ENCODE measurements around the gene RNU1-3. TPM values are rescaled to one million over a fixed set of nuclear protein-coding genes. Genes with fewer than 3 reads are reported as not detected.
"Not testable (repeated sequence)": the region's sequence is repeated elsewhere in the genome, so short reads cannot be mapped to it uniquely, and the experiment has no call there.

Gene RNU1-3
- total RNA-seq, 1 donor from 2014 or later = 1,358 TPM

DNA sequence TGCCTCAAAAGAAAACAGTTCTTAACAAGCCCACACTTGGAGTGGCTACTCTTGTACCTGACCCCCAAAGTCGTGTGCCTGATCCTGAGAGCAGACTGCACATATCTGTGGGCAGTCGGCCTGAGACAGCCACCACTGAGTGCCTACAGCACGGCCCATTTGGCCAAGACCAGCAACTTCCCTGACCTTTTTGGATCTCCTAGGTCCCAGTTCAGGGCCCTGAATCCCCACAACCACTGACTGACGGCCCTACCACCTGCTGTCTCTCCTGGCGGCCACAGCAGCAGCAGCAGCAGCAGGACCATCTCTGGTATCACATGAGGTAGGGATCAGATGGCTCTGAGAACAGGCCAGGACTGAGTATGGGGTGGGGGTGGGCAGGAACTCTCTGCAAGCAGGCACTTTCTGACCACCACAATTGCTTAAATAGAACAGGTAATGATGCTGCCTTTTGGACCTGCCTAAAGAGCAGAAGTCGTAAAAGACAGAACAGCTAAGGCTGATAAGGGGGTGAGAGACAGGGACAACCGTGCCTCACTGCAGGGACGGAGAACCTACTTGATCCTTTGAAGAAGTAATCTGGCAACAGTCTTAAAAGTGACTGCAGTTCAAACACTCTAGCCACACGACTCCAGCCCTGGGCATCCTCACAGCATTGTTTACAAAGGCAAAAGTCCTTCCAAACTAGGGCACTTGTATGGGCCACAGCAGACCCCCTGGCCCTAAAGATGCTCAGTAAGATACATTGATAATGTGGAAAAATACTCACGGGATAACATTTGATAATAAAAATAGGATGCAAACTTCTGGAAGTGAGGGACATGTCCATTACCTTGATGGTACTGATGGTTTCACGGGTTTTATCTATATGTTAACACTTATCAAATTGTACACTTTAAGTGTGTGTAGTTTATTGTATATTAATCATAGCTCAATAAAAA is 27.4 kb downstream of the RNU1-3 start:
- peak; percentile 11 for DNase-seq (ENCODE audit: low spot score)

DNA sequence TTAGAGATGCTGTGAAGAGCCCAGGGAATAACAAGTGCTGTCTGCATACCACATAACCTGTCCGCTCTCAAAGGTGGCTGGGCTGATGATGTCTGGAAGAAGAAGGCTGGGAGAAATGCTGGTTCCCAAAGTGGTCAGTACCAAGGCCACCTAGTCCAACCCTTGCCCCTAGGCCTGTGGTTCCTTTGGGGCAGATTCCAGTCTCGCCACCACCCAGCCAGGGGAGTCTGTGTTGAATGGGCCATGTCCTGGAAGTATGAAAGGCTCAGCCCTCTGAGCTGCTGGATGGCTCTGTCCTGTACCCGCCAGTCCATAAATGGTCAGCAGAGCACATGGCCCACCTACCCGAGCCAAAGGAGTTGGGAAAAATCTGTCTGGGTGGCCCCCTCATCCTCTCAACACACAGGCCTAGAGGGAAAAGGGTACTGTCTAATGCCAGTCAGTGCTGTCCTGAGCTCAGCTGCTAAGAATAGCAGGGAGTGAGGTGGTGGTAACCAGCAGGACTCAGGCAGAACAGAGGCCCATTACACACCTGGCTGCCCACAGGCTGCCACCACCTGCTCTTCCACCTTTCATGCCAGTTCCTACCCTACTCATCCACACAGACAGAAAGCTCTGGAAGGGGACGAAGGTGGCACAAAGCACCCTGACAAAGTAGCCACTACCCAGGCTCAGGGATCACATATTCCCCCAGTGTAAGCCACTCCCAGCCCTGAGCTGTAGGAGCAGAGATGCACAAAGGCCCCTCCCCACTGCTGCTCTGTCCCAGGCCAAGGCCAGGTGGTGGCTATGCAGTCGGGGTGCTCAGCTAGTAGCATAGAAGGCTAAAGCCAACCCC is 28.6 kb downstream of the RNU1-3 start:
- not testable (repeated sequence) for DNase-seq (ENCODE audit: low spot score)

DNA sequence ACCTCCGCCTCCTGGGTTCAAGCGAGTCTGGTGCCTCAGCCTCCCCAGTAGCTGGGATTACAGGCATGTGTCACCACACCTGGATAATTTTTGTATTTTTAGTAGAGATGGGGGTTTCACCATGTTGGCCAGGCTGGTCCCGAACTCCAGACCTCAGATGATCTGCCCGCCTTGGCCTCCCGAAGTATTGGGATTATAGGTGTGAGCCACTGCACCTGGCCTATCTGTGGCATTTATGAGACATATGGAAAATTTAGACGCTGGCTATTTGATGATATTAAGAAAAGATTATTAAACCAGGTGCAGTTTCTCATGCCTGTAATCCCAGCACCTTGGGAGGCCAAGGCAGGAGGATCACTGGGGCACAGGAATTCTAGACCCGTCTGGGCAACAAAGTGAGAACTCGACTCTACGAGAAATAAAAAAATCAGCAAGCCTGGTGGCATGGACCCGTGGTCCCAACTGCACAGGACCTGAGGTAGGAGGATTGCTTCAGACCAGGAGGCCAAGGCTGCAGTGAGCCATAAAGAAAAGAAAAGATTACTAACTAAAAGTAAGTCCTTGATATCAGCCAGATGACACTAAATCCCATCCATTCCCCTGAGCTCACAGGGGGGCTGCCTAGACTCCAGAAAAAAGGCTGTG is 30.1 kb downstream of the RNU1-3 start:
- DNase-seq (ENCODE audit: low spot score) = not testable (repeated sequence)

DNA sequence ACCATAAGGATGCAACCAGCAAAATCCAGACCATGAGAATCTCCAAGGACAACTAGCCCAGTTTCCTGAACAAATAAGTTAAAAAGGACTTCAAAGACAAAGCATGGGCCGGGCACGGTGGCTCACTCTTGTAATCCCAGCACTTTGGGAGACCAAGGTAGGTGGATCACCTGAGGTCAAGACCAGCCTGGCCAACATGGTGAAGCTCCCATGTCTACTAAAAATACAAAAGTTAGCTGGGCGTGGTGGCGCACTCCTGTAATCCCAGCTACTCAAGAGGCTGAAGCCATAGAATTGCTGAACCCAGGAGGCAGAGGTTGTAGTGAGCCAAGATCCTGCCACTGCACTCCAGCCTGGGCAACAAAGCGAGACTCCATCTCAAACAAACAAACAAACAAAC is 30.8 kb downstream of the RNU1-3 start:
- not testable (repeated sequence) for DNase-seq (ENCODE audit: low spot score)

DNA sequence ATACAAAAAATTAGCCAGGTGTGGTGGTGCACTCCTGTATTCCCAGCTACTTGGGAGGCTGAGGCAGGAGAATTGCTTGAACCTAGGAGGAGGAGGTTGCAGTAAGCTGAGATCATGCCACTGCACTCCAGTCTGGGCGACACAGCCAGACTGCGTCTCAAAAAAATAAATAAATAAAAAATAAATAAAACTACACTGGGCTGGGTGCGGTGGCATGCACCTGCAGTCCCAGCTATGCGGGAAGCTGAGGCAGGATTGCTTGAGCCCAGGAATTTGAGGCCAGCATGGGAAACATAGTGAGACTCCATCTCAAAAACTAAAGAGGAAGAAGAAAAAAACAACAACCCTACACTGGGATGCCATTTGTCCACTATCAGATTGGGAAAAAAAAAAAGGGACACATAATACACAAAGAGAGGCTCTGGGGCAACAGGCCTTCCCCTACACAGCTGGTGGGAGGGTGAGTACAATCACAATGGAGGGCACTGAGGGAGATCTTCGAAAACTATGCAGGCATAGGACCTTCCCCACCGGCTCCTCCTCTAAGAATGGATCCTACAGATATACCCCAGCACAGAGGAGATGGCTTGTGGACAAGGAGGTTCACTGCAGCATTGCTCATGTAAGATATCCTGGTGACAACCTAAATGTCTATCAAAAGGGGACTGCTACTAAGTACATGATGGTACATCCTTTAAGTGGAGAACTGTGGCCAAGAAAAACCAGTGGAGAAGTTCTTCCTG is 33.0 kb downstream of the RNU1-3 start:
- DNase-seq (ENCODE audit: low spot score) = peak; percentile 9

DNA sequence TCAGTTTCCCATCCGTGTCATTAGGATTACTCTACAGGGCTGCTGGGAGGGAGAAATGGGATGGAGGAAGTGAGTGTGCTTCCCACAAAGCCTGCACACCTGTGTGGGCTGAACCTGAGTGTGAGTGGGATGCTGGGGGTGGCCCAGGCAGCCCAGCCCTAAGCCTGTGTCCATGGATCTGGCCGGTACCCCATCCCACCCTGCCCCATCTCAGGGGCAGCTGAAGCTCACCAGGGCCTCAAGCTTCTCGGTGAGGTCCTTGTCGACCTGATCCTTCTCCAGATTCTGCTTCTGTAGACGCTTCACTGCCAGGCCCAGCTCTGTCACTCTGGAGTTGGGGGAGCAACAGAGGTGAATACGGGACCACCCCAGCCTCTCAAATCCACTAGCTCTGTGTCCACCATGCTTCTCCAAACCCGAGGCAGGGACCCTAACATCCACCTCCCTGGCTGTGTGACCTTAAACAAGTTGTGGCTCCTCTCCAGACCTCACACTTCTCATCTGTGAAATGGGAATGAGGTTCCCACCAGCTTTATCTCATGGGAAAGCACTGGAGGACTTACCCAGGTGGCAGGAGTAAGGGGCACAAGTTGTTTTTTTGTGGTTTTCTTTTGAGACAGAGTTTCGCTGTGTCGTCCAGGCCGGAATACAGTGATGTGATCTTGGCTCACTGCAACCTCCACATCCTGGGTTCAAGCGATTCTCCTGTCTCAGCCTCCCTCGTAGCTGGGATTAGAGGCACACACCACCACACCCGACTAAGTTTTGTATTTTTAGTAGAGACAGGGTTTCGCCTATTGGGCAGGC is 34.5 kb downstream of the RNU1-3 start:
- not testable (repeated sequence) for DNase-seq (ENCODE audit: low spot score)

DNA sequence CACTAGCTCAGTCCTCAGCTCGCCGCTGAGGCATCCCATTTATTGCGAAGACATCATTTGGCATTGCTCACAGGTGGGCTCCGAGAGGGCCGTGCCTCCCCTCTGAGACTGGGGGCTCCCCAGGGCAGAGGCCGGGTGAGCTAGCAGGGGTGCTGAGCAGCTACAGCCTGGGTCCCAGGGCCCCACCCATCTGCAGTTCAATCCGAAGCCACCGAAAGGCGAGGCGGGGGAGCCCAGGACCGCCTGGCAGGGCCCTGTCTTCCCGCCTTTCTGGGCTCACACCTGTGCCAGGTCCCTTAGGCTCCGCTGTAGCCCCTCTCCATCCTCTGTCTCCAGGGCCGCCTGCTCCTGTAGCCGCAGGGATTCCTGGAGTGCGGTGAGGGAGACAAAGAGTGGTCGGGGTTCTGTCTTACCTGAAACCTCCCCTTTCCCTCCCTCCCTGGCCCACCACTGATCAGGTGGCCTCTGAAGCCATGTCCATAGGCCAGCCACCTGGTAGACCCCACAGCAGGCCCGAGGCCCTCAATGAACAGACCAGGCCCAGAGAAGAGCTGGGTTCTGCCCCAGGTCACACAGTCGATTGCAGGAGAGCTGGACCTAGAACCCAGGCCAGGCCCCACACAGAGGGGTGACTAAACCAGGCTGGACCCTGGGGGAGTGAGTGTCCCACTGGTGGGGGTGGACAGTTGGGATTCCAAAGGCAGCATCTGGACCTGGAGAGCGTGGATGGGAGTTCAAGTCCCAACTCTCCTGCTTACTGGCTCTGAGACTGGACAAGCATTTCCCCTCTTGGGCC is 35.3 kb downstream of the RNU1-3 start:
- DNase-seq (ENCODE audit: low spot score) = no peak

DNA sequence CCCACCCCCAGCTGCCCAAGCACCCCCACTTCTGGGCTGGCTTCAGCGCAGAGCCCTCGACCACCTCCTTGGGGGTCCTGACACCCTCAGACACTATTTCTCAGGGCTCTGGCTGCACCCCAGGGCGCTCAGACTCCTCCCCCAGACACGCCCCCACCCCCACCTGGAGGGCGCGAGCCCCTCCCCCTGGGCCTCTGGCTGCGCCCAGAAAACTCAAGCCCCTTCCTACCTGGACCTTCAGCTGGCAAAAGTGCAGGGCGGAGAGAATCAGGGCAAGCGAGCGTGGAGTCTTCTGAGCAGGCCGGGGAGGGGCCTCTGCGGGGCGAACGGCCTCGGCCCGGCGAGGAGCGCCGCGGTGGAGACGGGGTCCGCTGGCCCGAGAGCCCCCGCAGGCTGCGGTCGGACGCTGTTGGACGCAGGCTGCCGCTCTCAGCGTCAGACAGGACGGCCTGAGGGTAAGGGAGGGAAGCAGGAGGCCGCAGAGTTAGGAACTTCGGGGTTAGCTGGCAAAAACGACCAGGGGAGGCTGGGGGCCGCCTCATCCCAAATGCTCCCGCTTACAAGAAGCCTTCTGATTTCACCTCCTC is 36.0 kb downstream of the RNU1-3 start:
- DNase-seq (ENCODE audit: low spot score) = no peak

DNA sequence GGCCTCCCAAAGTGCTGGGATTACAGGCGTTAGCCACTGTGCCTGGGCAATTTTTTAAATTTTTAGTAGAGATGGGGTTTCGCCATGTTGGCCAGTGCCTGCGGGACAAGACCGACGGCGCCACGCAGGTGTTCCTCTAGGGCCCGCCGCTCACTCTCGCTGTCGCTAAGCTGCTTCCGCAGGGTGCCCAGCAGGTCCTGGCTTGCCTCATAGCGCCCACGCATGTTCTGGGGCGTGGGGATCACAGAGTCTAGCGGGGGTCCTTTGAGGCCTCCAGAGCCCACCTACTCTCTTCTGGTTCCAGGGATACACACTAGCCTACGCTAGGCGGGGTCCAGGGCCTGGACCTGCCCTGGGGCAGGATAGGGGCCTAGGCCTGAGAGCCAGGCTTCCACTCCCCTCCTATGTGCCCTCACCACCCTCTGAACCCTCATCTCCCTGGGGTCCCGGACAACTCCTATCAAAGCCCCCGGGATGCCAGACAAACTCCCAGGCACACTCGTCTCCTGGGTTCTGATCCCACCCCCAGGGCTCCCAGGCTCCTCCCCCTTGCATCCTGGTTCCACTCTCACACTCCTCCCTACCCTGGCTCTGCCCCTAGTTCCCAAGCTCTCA is 36.7 kb downstream of the RNU1-3 start:
- not testable (repeated sequence) for DNase-seq (ENCODE audit: low spot score)

DNA sequence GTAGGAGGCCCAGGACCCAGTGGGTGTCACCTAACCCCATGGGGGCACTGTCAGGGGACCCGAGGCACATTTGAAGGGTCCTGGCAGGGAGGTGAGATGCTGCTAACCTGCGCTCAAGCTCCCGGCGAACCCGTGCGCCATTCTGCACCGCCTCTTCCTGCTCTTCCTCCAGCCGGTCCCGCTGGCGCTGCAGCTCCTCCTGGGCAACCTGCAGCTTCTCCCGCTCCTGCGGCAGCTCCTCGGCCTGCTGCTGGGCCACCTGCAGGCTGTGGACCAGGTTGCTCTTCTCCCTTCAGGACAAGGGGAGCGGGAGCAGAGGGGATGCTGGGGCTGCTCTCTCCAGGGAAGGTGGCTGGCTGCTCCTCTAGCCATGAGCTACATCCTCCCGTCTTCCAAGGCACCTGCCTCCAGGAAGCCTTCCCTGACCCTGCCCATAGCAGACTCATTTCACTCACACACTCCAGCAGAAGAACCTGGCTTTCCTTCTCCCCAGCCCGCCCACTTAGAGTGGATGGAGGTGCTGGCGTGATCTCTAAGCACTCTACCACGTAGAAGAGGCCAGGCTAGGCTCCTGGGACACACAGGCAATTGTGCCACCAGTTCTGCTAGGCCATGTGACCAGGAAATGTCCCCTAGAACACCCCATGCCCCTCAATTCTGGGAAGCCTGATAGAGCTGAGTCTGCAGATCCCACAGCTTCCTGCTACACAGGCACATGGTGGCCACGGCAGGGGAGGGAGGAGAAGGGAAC is 38.2 kb downstream of the RNU1-3 start:
- no peak for DNase-seq (ENCODE audit: low spot score)

DNA sequence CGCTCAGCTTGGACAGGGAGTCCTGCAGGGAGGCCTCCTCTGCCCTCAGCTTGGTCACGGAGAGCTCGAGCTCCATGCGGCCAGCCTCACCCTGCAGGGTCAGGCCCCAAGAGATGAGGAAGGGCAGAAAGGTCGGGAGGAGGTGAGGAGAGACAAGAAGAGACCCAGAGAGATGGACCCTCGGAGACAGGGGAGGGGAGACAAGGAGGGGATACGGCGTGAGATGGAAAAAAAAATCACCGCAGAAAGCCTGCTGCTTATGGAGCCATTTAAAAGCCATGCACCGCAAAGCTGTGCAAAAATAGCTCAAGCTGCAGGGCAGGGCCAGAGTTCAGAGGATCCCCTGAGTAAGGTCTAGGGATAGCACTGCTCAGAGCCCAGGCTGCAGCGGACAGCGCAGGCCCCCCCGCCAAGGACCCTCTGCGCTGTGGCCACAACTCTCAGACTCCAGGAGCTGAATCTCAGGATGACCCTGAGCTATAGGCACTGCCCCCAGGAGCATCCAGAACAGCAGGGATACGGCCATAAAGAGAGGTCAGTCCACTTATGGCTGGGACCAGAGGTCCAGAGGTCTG is 40.3 kb downstream of the RNU1-3 start:
- not testable (repeated sequence) for DNase-seq (ENCODE audit: low spot score)

DNA sequence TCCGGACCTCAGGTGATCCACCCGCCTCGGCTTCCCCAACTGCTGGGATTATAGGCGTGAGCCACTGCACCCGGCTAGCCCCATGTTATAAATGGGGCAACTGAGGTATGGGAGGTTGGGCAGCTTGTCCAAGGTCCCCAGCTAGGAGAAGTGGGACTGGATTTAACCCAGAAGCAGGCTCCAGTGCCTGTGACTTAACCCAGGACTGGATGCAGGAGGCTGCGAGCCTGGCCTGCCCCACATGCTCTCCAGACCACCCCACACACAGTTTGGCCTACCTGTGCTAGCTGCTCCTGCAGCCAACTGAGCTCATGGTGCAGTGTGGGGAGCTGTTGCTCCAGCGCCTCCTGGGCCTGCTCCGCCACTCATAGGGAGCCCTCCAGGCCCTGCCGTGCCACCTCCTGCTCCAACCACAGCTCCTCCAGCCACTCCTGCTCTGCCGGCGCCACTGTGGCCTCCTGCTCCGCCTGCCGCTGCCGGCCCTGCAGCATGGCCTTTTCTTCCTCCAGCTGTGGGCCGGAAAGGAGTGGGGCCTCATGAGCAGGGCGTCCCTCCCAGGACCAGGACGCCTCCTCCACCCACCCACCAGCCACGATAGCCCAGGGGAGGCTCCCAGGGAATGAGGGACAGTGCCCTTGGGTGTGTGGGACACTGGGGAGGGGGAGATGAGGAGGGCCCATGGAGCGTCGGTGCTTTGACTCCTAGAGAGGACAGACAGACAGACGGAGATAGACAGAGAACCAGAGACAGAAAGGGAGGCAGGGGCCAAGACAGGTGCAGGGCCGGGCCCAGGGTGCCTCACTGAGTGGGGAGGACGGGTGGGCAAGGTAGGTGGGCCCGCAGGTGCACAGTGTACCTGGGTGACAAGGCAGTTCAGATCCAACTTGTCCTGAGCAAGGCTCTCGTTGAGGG is 41.0 kb downstream of the RNU1-3 start:
- no peak for DNase-seq (ENCODE audit: low spot score)

DNA sequence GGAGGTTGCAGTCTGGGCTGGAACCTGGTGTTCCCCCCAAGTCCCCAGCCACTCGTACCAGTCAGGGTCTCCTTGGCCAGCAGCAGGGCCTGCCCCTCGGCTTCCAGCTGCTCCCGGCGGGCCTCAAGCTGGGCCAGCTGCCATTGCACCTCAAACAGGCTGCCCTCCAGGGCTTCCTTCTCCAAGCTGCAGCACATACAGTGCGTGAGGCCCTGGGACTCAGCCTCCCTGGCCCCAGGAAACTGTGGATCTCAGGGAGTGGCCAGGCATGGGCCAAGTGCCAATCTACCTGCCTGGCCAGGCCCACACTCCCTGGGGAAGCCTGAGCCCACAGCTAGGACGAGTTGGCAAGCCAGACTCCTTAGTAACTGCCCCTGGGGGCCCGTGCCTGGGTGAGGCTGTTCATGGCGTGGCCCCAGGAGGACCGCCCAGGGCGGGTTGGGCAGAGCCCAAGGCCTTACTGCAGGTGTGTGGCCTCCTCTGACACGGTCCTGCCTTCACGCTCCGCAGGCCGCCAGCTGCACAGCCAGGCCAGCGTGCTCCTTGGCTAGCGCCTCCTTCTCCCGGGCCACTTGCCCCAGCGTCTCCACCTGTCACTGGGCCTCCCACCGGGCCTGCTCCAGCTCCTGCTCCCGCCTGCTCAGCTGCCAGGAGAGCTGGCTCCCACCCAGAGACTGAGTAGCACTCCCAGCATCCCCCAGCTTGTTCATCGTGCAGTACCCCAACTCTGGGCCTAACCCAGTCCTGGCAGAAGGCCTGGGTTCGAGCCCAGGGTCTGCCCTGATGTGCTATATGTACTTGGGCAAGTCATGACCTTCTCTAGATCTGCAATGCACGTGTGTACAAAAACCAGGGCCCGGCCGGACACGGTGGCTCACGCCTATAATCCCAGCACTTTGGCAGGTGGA is 42.7 kb downstream of the RNU1-3 start:
- DNase-seq (ENCODE audit: low spot score) = peak; percentile 98

DNA sequence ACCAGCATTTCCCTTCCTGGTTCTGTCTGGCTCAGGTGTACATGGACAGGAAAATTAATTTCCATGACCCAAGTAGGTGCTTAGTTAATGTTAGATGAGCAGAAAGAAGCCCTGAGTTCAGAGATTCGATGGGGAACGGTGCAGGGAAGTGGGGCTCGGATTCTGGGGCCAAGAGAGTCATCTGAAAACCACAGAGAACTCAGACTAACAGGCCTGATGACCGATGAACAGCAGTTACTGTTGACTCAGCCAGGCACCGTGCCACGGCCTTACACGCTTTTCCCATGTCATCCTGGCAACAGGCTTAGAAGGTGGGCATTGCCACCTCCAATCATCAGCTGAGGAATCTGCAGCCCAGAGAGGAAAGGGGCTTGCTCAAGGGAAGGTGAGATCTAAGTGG is 43.4 kb downstream of the RNU1-3 start:
- DNase-seq (ENCODE audit: low spot score) = peak; percentile 61

DNA sequence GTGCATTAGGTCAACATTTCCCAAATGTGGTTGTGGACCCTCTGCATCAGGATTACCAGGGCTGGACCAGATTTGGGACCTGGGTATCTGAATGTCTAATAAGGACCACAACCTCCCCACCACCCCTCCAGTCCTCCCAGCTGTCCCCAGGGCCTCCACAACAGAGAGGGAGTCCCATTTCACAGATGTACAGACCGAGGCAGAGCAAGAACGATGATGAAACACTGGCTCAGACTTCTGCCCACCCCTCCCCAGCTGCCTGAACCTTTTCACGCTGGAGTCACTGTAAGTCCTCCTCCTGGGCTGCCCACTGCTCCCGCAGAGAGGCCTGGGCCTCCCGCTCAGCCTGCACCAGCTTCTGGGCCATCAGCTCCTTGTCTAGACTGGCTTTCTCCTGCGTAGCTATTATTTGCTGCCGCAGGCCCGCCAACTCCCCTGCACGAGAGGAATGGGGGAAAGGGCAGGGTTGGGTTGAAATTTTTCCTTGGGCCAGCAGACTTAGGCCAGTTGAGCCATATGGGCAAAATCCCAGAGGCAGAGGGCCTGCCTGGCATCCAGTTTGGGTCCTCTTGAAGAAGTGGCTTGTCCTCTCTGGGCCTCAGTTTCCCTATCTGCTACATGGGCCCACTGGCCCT is 45.0 kb downstream of the RNU1-3 start:
- not testable (repeated sequence) for DNase-seq (ENCODE audit: low spot score)
